Activated naive CD4-positive, alpha-beta T cell treated with anti-CD3 and anti-CD28 coated beads, Interleukin-2, amount 10 ng/mL, durations not matched to agents 7 days and 5 days (primary cell): Measurements from ENCODE around the gene FAM229A.

Experiments used
- CTCF ChIA-PET: fragments of 350-600 bp; sonication (Branson Sonifier 250); formaldehyde crosslinking; loops from one replicate; lab custom pipeline; 2021; ENCODE audit warnings: antibody characterized with exemption; lab: Charles Lee
- DNase-seq: peaks from one replicate; pipeline ENCODE4 v3.0.0-alpha.2; 2020
- H3K27ac Mint-ChIP-seq: one replicate; pipeline ENCODE4 v1.8.0; 2021; ENCODE audit warnings: mild to moderate bottlenecking, moderate library complexity, mixed read lengths
- H3K27me3 Mint-ChIP-seq: one replicate; pipeline ENCODE4 v1.8.0; 2021; ENCODE audit warnings: mild to moderate bottlenecking, mixed read lengths
- H3K36me3 Mint-ChIP-seq: one replicate; pipeline ENCODE4 v1.8.0; 2021; ENCODE audit warnings: mixed read lengths
- H3K4me1 Mint-ChIP-seq: one replicate; pipeline ENCODE4 v1.8.0; 2021; ENCODE audit warnings: mixed read lengths
- H3K4me3 Mint-ChIP-seq: one replicate; pipeline ENCODE4 v1.8.0; 2021; ENCODE audit warnings: mild to moderate bottlenecking, moderate library complexity, mixed read lengths
- H3K9me3 Mint-ChIP-seq: one replicate; pipeline ENCODE4 v1.8.0; 2021; ENCODE audit warnings: mixed read lengths

FAM229A gene

DNA sequence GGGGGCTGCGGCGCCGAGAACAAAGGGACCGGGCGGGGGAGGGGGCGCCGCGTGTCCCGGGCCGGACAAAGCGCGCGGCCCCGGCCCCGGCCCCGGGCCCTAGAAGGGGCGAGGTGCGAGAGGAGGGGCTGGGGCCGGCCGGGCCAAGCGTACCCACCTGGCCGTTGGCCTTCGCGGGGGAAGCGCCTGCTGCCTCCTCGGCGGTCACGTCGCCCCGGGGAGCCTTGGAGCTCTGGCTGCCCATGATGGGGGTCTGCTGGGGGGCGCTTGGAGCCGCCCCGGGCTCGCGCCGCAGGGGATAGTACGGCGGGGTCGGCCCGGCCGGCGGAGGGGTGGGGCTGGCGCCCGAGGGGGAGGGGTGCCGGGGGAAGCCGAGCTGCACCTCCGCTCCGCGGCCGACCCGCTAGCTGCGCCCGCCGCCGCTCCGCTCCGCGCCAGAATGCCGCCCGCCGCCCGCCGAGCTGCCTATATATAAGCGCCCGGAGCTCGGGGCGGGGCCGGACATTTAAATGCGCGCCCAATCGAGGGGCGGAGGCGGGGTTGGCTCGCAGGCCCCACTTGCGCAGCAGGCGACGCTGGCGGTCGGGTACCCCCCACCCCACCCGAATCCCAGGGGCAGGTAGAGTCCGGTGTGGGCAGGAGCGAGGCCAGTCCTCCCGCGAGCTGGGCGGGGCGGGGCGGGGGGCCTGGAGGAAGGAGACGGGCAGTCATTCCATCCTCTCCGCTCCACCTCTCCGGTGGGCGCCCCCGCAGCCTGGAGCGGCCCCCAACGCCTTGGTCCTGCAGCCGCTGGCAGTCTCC is 26.3 kb downstream of the FAM229A start, which contains the start of gene MARCKSL1:
MARCKSL1 (minus strand) TSS at position 444 of the 801 bp plus-strand sequence; CDS start at position 244, 200 bp downstream.
- Mint-ChIP-seq H3K27me3 (peaks cover 23% of the 10 kb centered on the region), H3K9me3 (no peaks in the 10 kb centered on the region), H3K4me1 (peaks cover 48% of the 10 kb centered on the region), H3K4me3 (peak within 1 kb of the TSS; percentile 89), H3K36me3 (peaks cover 29% of the 10 kb centered on the region), H3K27ac (peak within 1 kb of the TSS; percentile 73)
- CTCF ChIA-PET = interaction anchor here (0.7 to 1.8 kb wide), 8 partner anchors 9 to 126 kb away, joined by 3 to 7 read pairs (median 3); no protein-coding TSS in a partner anchor
- peak; percentile 89 for DNase-seq

DNA sequence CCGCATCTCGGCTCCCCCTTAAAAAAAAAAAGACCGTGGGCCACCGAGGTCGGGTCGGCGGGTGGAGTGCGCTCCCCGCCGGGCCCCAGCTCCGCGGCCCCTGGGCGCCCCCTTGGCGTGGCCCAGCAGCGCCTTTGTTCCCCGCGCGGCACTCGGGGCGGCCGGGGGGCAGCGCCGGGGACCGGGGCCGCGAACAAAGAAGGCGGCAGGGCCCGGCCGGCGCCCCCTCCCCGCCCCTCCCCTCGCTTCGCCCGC is 26.8 kb downstream of the FAM229A start:
- DNase-seq = no peak
- CTCF ChIA-PET = interaction anchor here (0.9 to 1.8 kb wide), 6 partner anchors 10 to 120 kb away, joined by 3 to 7 read pairs (median 3); no protein-coding TSS in a partner anchor

DNA sequence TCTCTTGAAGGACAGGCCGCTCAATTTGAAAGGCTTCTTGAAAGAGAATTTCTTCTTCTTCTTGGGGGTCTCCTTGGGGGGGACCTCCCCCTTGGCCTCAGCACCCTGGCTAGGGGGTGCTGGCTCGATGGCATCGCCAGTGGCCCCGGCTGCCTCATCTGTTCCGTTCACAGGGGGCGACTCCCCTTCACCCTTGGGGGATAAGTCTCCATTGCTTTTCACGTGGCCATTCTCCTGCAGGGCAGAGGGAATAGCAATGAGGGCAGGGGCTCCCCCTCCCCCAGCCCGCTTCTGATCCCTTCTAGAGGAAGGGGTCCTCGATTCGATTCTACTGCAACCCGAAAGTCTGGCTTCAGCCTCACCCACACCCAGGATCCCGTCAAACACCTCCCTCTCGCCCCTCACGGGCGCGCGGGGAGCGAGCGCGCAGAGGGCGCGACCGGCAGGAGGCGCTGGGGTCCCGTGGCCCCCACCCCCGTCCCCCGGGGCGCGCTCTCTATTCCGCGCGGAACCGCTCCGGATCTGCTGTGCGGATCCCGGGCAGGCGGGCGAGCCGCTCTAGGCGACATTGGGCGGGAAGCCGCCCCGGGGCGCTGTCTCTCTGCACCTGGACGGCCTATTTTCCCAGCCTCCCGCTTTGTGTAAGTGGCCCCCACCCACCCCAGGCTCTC is 27.3 kb downstream of the FAM229A start:
- Mint-ChIP-seq H3K27me3 (peaks cover 23% of the 10 kb centered on the region), H3K27ac (peak overlapping the region; percentile 73), H3K36me3 (peaks cover 37% of the 10 kb centered on the region), H3K9me3 (no peaks in the 10 kb centered on the region), H3K4me1 (peaks cover 46% of the 10 kb centered on the region), H3K4me3 (peak overlapping the region; percentile 89)
- DNase-seq = peak; percentile 76
- CTCF ChIA-PET = interaction anchor here (0.9 to 1.0 kb wide), 2 partner anchors 24 to 37 kb away, joined by 3 read pairs; no protein-coding TSS in a partner anchor

More for the DNA sequence above, 26.8 kb downstream of the FAM229A start:
- Mint-ChIP-seq H3K36me3 (peaks cover 34% of the 10 kb centered on the region), H3K27ac (no peak overlapping the region), H3K4me3 (peak overlapping the region; percentile 89), H3K4me1 (peaks cover 48% of the 10 kb centered on the region), H3K27me3 (peaks cover 23% of the 10 kb centered on the region), H3K9me3 (no peaks in the 10 kb centered on the region)

DNA sequence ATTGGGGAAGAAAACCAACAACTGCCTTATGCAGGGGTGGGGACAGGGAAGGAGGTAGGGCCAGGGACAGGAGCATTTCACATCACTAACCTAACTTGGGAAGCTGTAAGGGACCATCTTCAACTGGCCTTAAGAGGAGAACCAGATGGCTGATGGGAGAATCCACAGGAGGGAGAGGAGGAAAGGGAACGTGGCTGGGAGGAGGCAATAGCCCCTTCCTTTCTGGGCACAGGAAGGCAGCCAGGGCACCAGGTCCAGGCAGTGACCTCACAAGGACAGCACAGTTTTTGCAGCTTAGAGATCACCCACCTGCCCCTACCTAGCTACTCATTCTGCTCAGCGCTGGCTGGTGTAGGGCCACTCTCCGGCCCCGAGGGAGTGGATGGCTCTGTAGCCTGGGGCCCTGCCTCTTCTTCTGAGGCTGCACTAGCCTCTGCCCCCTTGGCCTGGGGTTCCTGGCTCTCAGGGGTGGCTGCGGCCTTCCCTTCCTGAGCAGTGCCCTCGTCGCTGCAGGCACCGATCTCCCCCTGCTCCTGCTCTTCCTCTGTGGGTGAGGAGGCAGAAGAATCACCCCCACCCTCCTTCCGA is 27.9 kb downstream of the FAM229A start:
- Mint-ChIP-seq H3K4me3 (peak overlapping the region; percentile 89), H3K9me3 (no peaks in the 10 kb centered on the region), H3K4me1 (peaks cover 44% of the 10 kb centered on the region), H3K27ac (peak overlapping the region; percentile 76), H3K27me3 (peaks cover 23% of the 10 kb centered on the region), H3K36me3 (peaks cover 43% of the 10 kb centered on the region)
- CTCF ChIA-PET = interaction anchor here (1.0 to 1.5 kb wide), 2 partner anchors 25 to 51 kb away, joined by 3 to 4 read pairs; no protein-coding TSS in a partner anchor
- DNase-seq = peak; percentile 25

DNA sequence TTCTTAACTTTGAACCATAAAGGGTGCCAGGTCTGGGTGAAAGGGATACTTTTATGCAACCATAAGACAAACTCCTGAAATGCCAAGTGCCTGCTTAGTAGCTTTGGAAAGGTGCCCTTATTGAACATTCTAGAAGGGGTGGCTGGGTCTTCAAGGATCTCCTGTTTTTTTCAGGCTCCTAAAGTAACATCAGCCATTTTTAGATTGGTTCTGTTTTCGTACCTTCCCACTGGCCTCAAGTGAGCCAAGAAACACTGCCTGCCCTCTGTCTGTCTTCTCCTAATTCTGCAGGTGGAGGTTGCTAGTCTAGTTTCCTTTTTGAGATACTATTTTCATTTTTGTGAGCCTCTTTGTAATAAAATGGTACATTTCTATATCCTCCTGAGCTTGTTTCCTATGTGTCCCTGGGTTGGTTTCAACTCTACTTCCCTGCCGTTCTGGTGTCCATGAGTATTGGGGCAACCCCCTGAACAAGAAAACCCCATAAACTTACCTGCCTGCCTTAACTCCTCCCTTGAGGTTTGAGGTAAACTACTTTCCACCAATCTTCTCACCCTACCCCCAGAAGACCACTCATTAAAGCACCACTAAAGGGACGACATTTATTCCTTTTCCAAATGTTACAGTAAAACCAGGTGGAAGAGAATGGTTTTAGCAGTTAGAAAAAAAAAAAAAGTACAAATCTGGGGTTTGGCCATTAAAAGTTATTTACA is 28.9 kb downstream of the FAM229A start:
- H3K9me3 Mint-ChIP-seq = no peaks in the 10 kb centered on the region
- H3K4me3 Mint-ChIP-seq = peak overlapping the region; percentile 89
- peaks cover 40% of the 10 kb centered on the region for H3K4me1 Mint-ChIP-seq
- H3K27me3 Mint-ChIP-seq = peaks cover 16% of the 10 kb centered on the region
- no peak for DNase-seq
- H3K36me3 Mint-ChIP-seq = peaks cover 53% of the 10 kb centered on the region
- CTCF ChIA-PET = interaction anchor here (1.0 to 1.7 kb wide), 3 partner anchors 12 to 117 kb away, joined by 3 to 8 read pairs (median 4); no protein-coding TSS in a partner anchor
- H3K27ac Mint-ChIP-seq = peak overlapping the region; percentile 39

DNA sequence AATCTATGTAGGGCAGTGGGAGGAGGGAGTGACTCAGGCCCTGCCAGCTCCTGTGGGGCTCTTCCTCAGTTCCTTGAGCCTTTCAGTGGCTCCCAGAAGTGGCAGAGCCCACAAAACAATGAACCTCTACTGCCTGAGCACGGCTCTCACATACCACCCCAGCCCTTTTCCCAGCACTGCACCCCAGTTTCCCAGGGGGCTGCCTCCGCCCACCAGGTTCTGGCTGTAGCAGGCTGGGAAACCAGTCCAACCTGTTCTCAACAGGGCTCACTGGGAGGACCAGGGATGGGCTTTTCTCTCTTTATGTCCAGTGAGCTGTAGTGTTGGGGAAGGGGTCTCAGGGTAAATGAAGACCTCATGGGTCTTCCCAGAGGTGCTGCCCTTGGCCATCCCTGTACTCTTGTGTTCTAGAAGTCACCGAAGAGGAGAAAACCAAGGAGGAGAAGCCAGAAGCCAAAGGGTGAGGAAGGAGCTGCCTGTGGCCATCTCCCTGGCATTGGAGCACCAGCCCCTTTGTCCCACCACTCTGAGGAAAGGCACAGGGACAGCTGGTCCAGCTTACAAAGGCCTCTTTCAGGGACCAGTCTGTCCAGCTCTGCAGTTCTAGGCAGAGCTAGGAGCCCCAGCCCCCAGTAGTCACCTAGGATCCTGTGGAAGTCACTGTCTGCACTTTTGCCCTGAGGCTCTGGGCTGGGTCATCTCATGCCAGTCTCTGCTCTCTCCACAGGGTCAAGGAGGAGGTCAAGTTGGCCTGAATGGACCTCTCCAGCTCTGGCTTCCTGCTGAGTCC is 29.8 kb downstream of the FAM229A start:
- H3K36me3 Mint-ChIP-seq = peaks cover 61% of the 10 kb centered on the region
- H3K27me3 Mint-ChIP-seq = peaks cover 9% of the 10 kb centered on the region
- H3K4me1 Mint-ChIP-seq = peaks cover 33% of the 10 kb centered on the region
- no peaks in the 10 kb centered on the region for H3K9me3 Mint-ChIP-seq
- CTCF ChIA-PET = interaction anchor here (0.6 to 1.7 kb wide), 3 partner anchors 11 to 117 kb away, joined by 3 to 8 read pairs (median 3); no protein-coding TSS in a partner anchor
- H3K27ac Mint-ChIP-seq = peak overlapping the region; percentile 42
- no peak overlapping the region for H3K4me3 Mint-ChIP-seq
- DNase-seq = no peak

DNA sequence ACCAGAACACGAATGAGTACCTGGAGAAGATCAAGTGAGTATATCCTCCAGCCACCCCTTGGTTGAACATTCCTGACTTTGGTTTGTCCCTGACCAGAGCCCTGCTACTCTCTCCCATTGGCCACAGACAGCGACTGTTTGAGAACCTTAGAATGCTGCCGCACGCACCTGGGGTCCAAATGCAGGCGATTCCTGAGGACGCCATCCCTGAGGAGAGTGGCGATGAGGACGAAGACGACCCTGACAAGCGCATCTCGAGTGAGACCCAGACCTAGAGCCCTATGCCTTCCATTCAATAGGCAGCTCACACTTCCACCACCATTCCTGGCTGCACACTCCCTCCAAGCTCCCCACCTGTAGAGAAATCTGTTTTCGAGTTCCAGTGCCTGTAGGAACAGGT is 30.7 kb downstream of the FAM229A start:
- Mint-ChIP-seq H3K9me3 (no peaks in the 10 kb centered on the region), H3K27me3 (no peaks in the 10 kb centered on the region), H3K27ac (no peak overlapping the region), H3K4me1 (peaks cover 25% of the 10 kb centered on the region), H3K4me3 (no peak overlapping the region), H3K36me3 (peaks cover 64% of the 10 kb centered on the region)
- CTCF ChIA-PET = interaction anchor here (0.6 to 1.3 kb wide), 2 partner anchors 51 to 83 kb away, joined by 3 read pairs; no protein-coding TSS in a partner anchor
- no peak for DNase-seq

DNA sequence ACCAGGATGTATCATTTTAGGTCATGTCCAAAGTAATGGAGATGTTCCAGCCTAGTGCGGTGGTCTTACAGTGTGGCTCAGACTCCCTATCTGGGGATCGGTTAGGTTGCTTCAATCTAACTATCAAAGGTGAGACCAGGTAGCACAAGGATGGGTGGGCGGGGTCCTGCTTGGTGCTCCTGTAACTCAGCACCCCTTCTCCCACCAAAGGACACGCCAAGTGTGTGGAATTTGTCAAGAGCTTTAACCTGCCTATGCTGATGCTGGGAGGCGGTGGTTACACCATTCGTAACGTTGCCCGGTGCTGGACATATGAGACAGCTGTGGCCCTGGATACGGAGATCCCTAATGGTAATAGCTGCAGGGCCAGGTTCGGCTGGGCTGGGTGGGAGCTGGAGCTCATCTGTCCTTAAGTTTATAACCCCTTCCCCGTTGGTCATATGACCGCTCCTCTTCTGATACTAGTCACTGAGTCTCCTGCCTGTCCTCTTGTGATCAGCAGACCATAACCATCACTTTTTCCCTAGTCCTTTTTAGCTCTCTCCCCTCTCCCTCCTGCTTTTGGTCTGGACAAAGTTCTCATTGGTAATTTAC is 31.6 kb downstream of the FAM229A start:
- Mint-ChIP-seq H3K4me3 (no peak overlapping the region), H3K36me3 (peaks cover 71% of the 10 kb centered on the region), H3K27ac (no peak overlapping the region), H3K9me3 (no peaks in the 10 kb centered on the region), H3K27me3 (no peaks in the 10 kb centered on the region), H3K4me1 (peaks cover 25% of the 10 kb centered on the region)
- no peak for DNase-seq
- CTCF ChIA-PET = interaction anchor here (1.3 kb wide), 1 partner anchor 82 kb away, joined by 3 read pairs; no protein-coding TSS in a partner anchor

DNA sequence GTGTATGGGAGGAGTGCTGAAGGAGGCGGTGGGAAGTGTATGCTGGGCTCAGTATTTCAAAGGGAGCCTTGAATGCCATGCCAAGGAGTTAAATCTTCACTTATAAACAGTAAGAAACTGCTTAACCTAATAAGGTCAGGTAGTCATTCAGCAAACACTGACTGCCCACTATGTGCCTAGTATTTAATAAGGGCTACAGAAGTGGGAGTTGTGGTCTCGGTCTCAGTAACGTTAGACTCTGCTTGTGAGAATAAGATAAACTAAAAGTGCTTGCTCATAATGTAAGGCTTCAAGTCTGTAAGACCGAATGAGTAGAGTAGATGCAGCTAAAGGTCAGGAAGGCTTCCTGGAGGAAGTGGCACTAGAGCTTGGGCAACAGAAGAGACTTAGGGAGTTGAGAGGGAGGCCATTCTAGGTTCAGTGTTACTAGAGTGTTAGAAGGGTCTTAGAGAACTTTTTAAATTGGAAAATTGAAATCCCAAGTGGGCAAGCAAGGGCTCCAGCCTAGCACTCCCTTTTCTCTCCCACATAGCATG is 32.3 kb downstream of the FAM229A start:
- no peaks in the 10 kb centered on the region for H3K27me3 Mint-ChIP-seq
- peaks cover 77% of the 10 kb centered on the region for H3K36me3 Mint-ChIP-seq
- H3K9me3 Mint-ChIP-seq = no peaks in the 10 kb centered on the region
- H3K4me1 Mint-ChIP-seq = peaks cover 27% of the 10 kb centered on the region
- CTCF ChIA-PET = interaction anchor here (1.3 kb wide), 1 partner anchor 82 kb away, joined by 3 read pairs; no protein-coding TSS in a partner anchor
- no peak overlapping the region for H3K4me3 Mint-ChIP-seq
- H3K27ac Mint-ChIP-seq = peak overlapping the region; percentile 81
- DNase-seq = no peak

DNA sequence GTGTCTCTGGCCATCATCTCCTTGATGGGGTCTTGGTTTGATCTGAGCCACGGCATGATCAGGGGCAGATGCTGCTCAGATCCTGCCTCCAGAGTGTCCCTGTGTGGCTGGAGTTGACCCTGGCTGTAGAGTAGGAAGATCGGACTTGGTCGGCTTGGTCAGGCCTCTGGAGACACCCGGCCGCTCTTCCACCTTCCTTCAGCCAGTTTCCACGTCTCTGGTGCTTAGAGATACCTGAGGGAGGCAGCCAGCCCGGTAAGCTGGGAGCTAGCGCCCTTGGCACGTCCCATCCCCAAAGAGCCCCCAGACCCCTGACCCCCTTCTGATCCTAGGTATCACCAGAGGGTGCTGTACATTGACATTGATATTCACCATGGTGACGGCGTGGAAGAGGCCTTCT is 35.1 kb downstream of the FAM229A start:
- Mint-ChIP-seq H3K4me3 (no peak overlapping the region), H3K4me1 (peaks cover 26% of the 10 kb centered on the region), H3K36me3 (peaks cover 78% of the 10 kb centered on the region), H3K27me3 (no peaks in the 10 kb centered on the region), H3K9me3 (no peaks in the 10 kb centered on the region), H3K27ac (no peak overlapping the region)
- DNase-seq = no peak
- CTCF ChIA-PET = no interaction called here

DNA sequence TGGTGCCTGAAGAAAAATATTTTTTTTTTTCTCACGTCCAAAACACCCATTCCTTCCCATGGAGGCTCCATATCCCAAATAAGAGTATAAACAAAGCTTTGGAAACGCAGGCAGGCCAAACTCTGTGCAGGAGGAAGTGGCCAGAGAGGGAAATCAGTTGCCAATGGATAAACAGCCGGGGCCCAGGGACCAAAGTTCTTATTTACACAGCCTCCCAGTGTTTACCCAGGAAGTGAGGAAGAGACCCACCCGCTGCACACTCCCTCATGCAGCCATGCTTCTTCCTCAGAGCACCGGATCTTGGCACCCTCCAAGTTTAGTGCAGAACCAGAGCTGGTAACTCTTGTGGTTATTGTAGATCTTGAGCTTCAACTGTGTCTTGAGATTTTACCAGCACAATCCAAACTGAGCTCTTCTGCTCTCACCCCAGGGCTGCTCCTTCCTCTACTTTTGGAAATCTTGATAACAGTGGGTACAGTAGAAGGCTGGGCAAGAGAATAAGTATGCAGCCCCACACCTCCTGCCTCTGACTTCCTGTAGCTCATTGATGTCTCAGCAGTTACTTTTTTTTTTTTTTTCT is 40.5 kb downstream of the FAM229A start:
- Mint-ChIP-seq H3K4me3 (peak overlapping the region; percentile 63), H3K36me3 (peaks cover 50% of the 10 kb centered on the region)

More for the DNA sequence above, 40.5 kb downstream of the FAM229A start:
- no peaks in the 10 kb centered on the region for H3K27me3 Mint-ChIP-seq
- DNase-seq = peak; percentile 60
- peaks cover 59% of the 10 kb centered on the region for H3K4me1 Mint-ChIP-seq
- H3K9me3 Mint-ChIP-seq = no peaks in the 10 kb centered on the region
- H3K27ac Mint-ChIP-seq = peak overlapping the region; percentile 95
- CTCF ChIA-PET = interaction anchor here (0.6 to 5.3 kb wide), 9 partner anchors 11 to 122 kb away, joined by 3 to 22 read pairs (median 5); partner anchors contain the start of genes FAM229A, MARCKSL1 and TSSK3
